ENCODE data around the gene COL15A1.

Gene COL15A1

GRCh38 chr9:99030092-99030511 is 86.4 kb downstream of the COL15A1 start:
- Histone ChIP-seq H3K27me3 (ENCODE audit: control insufficient read depth in 1 of 2, insufficient read depth in 2 of 2, low read length in 2 of 2) (no peaks in the 10 kb centered on the region), H3K36me3 (ENCODE audit: control insufficient read depth in 1 of 2, insufficient read depth in 2 of 2, low read length in 2 of 2) (no peaks in the 10 kb centered on the region), H3K27ac (ENCODE audit: low read depth, low read length) (no peak overlapping the region)

GRCh38 chr9:99030610-99031109 is 87.0 kb downstream of the COL15A1 start:
- Histone ChIP-seq H3K27me3 (ENCODE audit: control insufficient read depth in 1 of 2, insufficient read depth in 2 of 2, low read length in 2 of 2) (no peaks in the 10 kb centered on the region), H3K9ac (ENCODE audit: low read depth in 1 of 2, low read length in 2 of 2) (no peak overlapping the region), H3K27ac (ENCODE audit: low read depth, low read length) (no peak overlapping the region), H3K4me3 (ENCODE audit: low read depth in 1 of 2, low read length in 2 of 2) (no peak overlapping the region), H3K9me3 (ENCODE audit: control insufficient read depth in 1 of 2, low read length in 2 of 2) (no peaks in the 10 kb centered on the region), H3K36me3 (ENCODE audit: control insufficient read depth in 1 of 2, insufficient read depth in 2 of 2, low read length in 2 of 2) (no peaks in the 10 kb centered on the region), H3K4me1 (ENCODE audit: control insufficient read depth in 1 of 2, insufficient read depth in 2 of 2, low read length in 2 of 2) (peaks cover 0 to 4% of the 10 kb centered on the region in 2 donors)

More at GRCh38 chr9:99030092-99030511, 86.4 kb downstream of the COL15A1 start:
- H3K4me1 ChIP-seq (ENCODE audit: control insufficient read depth in 1 of 2, insufficient read depth in 2 of 2, low read length in 2 of 2) = peaks cover 0 to 4% of the 10 kb centered on the region in 2 donors
- no peak overlapping the region for H3K9ac ChIP-seq (ENCODE audit: low read depth in 1 of 2, low read length in 2 of 2)
- H3K9me3 ChIP-seq (ENCODE audit: control insufficient read depth in 1 of 2, low read length in 2 of 2) = no peaks in the 10 kb centered on the region
- no peak overlapping the region for H3K4me3 ChIP-seq (ENCODE audit: low read depth in 1 of 2, low read length in 2 of 2)

DNA sequence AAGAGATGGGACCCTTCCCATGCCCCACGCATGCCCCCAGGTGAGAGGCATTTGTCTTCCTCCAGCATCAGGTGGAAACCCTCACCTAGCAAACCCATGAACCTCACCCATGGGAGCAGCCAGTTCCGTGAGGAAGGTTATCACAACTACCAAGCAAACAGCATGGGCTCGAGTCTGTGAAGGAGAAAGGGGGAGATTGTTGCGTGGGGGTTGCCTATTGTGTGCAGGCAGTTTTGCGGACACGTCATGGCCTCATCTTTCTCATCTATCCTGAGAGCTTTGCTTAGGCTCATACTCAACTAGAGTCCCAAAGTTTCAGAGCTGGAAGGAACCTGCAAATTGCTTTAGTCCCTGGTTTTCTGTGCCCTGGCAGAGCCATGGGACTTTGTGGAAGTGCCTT is 87.6 kb downstream of the COL15A1 start:
- Histone ChIP-seq H3K9me3 (ENCODE audit: control insufficient read depth in 1 of 2, low read length in 2 of 2) (no peaks in the 10 kb centered on the region), H3K9ac (ENCODE audit: low read depth in 1 of 2, low read length in 2 of 2) (no peak overlapping the region), H3K27me3 (ENCODE audit: control insufficient read depth in 1 of 2, insufficient read depth in 2 of 2, low read length in 2 of 2) (no peaks in the 10 kb centered on the region), H3K27ac (ENCODE audit: low read depth, low read length) (no peak overlapping the region), H3K36me3 (ENCODE audit: control insufficient read depth in 1 of 2, insufficient read depth in 2 of 2, low read length in 2 of 2) (no peaks in the 10 kb centered on the region), H3K4me1 (ENCODE audit: control insufficient read depth in 1 of 2, insufficient read depth in 2 of 2, low read length in 2 of 2) (peaks cover 0 to 4% of the 10 kb centered on the region in 2 donors), H3K4me3 (ENCODE audit: low read depth in 1 of 2, low read length in 2 of 2) (no peak overlapping the region)

DNA sequence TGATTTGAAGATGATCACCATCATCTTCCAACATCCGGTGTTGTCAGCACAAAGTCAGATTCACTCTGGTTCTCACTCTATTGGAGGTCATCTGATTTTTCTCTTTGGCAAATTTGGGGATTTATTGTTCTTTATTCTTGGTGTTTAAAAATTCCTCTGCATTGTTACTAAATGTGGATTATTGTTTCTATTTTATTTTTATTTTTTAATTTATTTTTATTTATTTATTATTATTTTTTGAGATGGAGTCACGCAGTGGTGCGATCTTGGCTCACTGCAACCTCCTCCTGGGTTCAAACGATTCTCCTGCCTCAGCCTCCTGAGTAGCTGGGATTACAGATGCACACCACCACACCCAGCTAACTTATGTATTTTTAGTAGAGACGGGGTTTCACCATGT is 88.3 kb downstream of the COL15A1 start:
- Histone ChIP-seq H3K4me1 (ENCODE audit: control insufficient read depth in 1 of 2, insufficient read depth in 2 of 2, low read length in 2 of 2) (peaks cover 0 to 4% of the 10 kb centered on the region in 2 donors), H3K9ac (ENCODE audit: low read depth in 1 of 2, low read length in 2 of 2) (no peak overlapping the region), H3K9me3 (ENCODE audit: control insufficient read depth in 1 of 2, low read length in 2 of 2) (no peaks in the 10 kb centered on the region), H3K4me3 (ENCODE audit: low read depth in 1 of 2, low read length in 2 of 2) (no peak overlapping the region), H3K27me3 (ENCODE audit: control insufficient read depth in 1 of 2, insufficient read depth in 2 of 2, low read length in 2 of 2) (no peaks in the 10 kb centered on the region), H3K36me3 (ENCODE audit: control insufficient read depth in 1 of 2, insufficient read depth in 2 of 2, low read length in 2 of 2) (no peaks in the 10 kb centered on the region), H3K27ac (ENCODE audit: low read depth, low read length) (no peak overlapping the region)

- no peak overlapping the region for H3K4me3 ChIP-seq (ENCODE audit: low read depth in 1 of 2, low read length in 2 of 2)
- H3K27ac ChIP-seq (ENCODE audit: low read depth, low read length) = no peak overlapping the region
- H3K27me3 ChIP-seq (ENCODE audit: control insufficient read depth in 1 of 2, insufficient read depth in 2 of 2, low read length in 2 of 2) = no peaks in the 10 kb centered on the region
- peaks cover 0 to 4% of the 10 kb centered on the region in 2 donors for H3K4me1 ChIP-seq (ENCODE audit: control insufficient read depth in 1 of 2, insufficient read depth in 2 of 2, low read length in 2 of 2)
- H3K9me3 ChIP-seq (ENCODE audit: control insufficient read depth in 1 of 2, low read length in 2 of 2) = no peaks in the 10 kb centered on the region
- H3K36me3 ChIP-seq (ENCODE audit: control insufficient read depth in 1 of 2, insufficient read depth in 2 of 2, low read length in 2 of 2) = no peaks in the 10 kb centered on the region
- H3K9ac ChIP-seq (ENCODE audit: low read depth in 1 of 2, low read length in 2 of 2) = no peak overlapping the region
Observed at GRCh38 chr9:99034149-99034548, 90.4 kb downstream of the COL15A1 start.

GRCh38 chr9:99035313-99035712 is 91.6 kb downstream of the COL15A1 start:
- H3K36me3 ChIP-seq (ENCODE audit: control insufficient read depth in 1 of 2, insufficient read depth in 2 of 2, low read length in 2 of 2) = no peaks in the 10 kb centered on the region
- no peaks in the 10 kb centered on the region for H3K9me3 ChIP-seq (ENCODE audit: control insufficient read depth in 1 of 2, low read length in 2 of 2)
- no peak overlapping the region for H3K27ac ChIP-seq (ENCODE audit: low read depth, low read length)
- no peak overlapping the region for H3K9ac ChIP-seq (ENCODE audit: low read depth in 1 of 2, low read length in 2 of 2)
- no peak overlapping the region for H3K4me3 ChIP-seq (ENCODE audit: low read depth in 1 of 2, low read length in 2 of 2)
- H3K4me1 ChIP-seq (ENCODE audit: control insufficient read depth in 1 of 2, insufficient read depth in 2 of 2, low read length in 2 of 2) = peaks cover 0 to 4% of the 10 kb centered on the region in 2 donors
- H3K27me3 ChIP-seq (ENCODE audit: control insufficient read depth in 1 of 2, insufficient read depth in 2 of 2, low read length in 2 of 2) = no peaks in the 10 kb centered on the region

DNA sequence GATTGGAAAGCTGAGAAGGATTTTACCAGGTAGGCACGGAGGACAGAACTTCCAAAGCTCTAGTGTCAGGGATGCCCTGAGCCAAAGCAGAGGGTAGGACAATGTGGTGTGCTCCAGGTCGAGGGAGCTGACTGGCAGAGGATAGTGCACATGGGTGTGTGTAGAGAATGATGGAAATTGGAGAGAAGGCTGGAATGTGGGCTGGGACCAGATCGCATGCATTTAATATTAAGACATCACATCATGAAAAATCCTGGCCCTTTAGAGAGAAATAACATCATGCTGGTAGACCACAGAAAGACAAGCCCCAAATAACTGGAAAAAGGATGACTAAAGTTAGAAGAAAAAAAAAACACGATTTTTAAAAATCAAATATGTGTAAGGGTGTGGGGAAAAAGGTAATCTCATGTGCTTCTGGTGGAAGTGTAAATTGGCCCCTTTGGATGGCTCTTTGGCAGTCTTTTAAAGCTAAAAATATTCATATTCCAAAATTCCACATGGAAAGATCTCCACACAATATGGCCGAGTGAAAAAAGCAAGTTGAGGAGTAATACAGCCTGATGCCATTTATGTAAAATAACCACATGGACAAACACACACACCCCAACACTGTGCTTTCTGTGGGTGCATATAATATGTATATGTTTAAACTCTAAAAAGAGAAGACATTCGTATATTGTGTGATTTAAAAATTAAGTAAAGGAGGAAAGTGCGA is 94.2 kb downstream of the COL15A1 start:
- Histone ChIP-seq H3K27ac (ENCODE audit: low read depth, low read length) (no peak overlapping the region), H3K9ac (ENCODE audit: low read depth in 1 of 2, low read length in 2 of 2) (no peak overlapping the region), H3K36me3 (ENCODE audit: control insufficient read depth in 1 of 2, insufficient read depth in 2 of 2, low read length in 2 of 2) (no peaks in the 10 kb centered on the region)

GRCh38 chr9:99038484-99038820 is 94.7 kb downstream of the COL15A1 start:
- Histone ChIP-seq H3K36me3 (ENCODE audit: control insufficient read depth in 1 of 2, insufficient read depth in 2 of 2, low read length in 2 of 2) (no peaks in the 10 kb centered on the region), H3K9me3 (ENCODE audit: control insufficient read depth in 1 of 2, low read length in 2 of 2) (no peaks in the 10 kb centered on the region)

More for the DNA sequence above, 94.2 kb downstream of the COL15A1 start:
- H3K4me3 ChIP-seq (ENCODE audit: low read depth in 1 of 2, low read length in 2 of 2) = no peak overlapping the region
- no peaks in the 10 kb centered on the region for H3K9me3 ChIP-seq (ENCODE audit: control insufficient read depth in 1 of 2, low read length in 2 of 2)
- no peaks in the 10 kb centered on the region for H3K4me1 ChIP-seq (ENCODE audit: control insufficient read depth in 1 of 2, insufficient read depth in 2 of 2, low read length in 2 of 2)
- no peaks in the 10 kb centered on the region for H3K27me3 ChIP-seq (ENCODE audit: control insufficient read depth in 1 of 2, insufficient read depth in 2 of 2, low read length in 2 of 2)

DNA sequence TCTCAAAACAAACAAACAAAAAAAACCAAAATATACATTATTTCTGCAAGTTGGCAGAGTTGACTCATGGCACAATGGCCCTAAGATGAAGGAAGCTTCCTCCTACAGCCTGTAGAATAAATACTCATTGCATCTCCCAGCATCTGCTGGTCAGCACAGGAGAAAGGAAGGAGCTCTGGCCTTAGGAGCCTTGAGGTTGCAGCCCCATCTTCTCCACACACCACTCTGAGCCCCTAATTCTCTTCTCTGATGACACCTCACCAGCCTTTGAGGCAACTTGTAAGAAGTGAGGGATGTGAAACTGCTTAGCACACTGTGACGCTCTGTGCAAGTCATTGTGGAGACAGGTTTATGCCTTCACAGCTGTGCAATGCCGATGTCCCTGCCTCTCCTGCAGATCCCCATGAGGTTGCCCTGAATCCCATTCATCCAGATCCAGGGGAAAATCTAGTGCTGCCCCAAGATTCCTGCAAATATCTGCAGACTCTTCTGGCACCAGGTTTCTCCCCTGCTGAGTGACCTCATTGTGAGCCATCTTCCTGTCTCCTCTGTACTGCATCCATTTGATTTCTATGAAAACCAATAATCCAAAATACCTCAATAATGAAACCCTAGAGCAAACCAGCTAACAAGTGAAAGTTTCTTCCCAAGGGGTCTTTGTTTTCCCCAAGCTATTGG is 95.9 kb downstream of the COL15A1 start:
- no peak overlapping the region for H3K27ac ChIP-seq (ENCODE audit: low read depth, low read length)
- H3K27me3 ChIP-seq (ENCODE audit: control insufficient read depth in 1 of 2, insufficient read depth in 2 of 2, low read length in 2 of 2) = no peaks in the 10 kb centered on the region
- no peaks in the 10 kb centered on the region for H3K4me1 ChIP-seq (ENCODE audit: control insufficient read depth in 1 of 2, insufficient read depth in 2 of 2, low read length in 2 of 2)
- no peak overlapping the region for H3K4me3 ChIP-seq (ENCODE audit: low read depth in 1 of 2, low read length in 2 of 2)
- no peak overlapping the region for H3K9ac ChIP-seq (ENCODE audit: low read depth in 1 of 2, low read length in 2 of 2)
- no peaks in the 10 kb centered on the region for H3K9me3 ChIP-seq (ENCODE audit: control insufficient read depth in 1 of 2, low read length in 2 of 2)
- H3K36me3 ChIP-seq (ENCODE audit: control insufficient read depth in 1 of 2, insufficient read depth in 2 of 2, low read length in 2 of 2) = no peaks in the 10 kb centered on the region

More at GRCh38 chr9:99038484-99038820, 94.7 kb downstream of the COL15A1 start:
- Histone ChIP-seq H3K9ac (ENCODE audit: low read depth in 1 of 2, low read length in 2 of 2) (no peak overlapping the region), H3K27ac (ENCODE audit: low read depth, low read length) (no peak overlapping the region), H3K4me1 (ENCODE audit: control insufficient read depth in 1 of 2, insufficient read depth in 2 of 2, low read length in 2 of 2) (no peaks in the 10 kb centered on the region), H3K27me3 (ENCODE audit: control insufficient read depth in 1 of 2, insufficient read depth in 2 of 2, low read length in 2 of 2) (no peaks in the 10 kb centered on the region), H3K4me3 (ENCODE audit: low read depth in 1 of 2, low read length in 2 of 2) (no peak overlapping the region)

DNA sequence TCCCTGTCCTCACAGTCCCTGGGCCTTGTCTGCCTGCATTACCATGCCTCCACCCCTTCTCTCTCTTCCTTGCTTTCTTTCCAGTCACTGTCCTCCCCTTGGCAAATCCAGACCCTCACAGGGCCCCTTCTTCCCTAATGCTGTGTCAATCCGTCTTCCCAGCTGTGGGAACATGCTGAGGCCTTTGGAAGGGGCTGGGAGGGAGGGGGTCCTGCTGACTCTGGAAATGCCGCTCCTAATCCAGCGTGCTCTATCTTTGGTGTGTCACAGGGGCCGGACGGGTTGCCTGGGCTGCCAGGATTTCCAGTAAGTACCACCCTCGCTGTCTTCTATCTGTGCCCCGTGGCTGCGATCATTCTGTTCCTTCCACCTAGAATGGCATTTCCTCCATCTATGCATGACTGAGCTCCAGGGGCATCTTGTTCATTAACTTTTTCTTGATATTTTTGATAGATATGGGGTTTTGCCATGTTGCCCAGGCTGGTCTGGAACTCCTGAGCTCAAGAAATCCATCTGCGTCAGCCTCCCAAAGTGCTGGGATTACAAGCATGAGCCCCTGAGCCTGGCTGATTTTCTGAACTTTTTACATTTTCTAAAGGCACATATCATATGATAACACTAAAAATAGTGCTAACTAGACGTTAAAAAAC is 96.7 kb downstream of the COL15A1 start:
- Histone ChIP-seq H3K36me3 (ENCODE audit: control insufficient read depth in 1 of 2, insufficient read depth in 2 of 2, low read length in 2 of 2) (no peaks in the 10 kb centered on the region), H3K27ac (ENCODE audit: low read depth, low read length) (no peak overlapping the region)

More for the DNA sequence above, 96.7 kb downstream of the COL15A1 start:
- Histone ChIP-seq H3K9ac (ENCODE audit: low read depth in 1 of 2, low read length in 2 of 2) (no peak overlapping the region), H3K27me3 (ENCODE audit: control insufficient read depth in 1 of 2, insufficient read depth in 2 of 2, low read length in 2 of 2) (no peaks in the 10 kb centered on the region), H3K4me1 (ENCODE audit: control insufficient read depth in 1 of 2, insufficient read depth in 2 of 2, low read length in 2 of 2) (no peaks in the 10 kb centered on the region), H3K4me3 (ENCODE audit: low read depth in 1 of 2, low read length in 2 of 2) (no peak overlapping the region), H3K9me3 (ENCODE audit: control insufficient read depth in 1 of 2, low read length in 2 of 2) (no peaks in the 10 kb centered on the region)

Measured in duodenal mucosa (tissue), 2 donors.